ENCODE measurements around the gene PDE4B. TPM values are rescaled to one million over a fixed set of nuclear protein-coding genes. Genes with fewer than 3 reads are reported as not detected.
A peak's percentile ranks its signal among the peaks of the same experiment; 100 is the strongest.

The PDE4B gene
- polyA plus RNA-seq, 1 donor, result 9.3 TPM

DNA sequence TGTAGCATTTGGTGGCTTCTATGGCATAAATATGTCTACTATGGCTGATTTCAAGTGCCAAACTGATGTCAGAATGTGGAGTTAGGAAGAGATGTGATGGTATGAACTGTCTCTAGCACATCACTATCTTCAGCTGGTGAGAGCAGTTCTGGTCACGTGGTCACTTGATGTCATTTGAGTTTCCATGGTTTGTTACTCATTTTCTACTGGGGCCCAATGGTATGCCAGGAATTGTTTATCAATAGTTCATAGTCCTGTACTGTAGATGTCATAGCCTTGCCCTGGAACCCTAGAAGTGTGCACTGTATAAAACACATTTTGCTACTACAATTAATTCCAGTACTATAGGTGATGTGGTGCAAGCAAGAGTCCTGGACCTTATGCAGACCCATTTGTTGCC, 153.7 kb downstream of the PDE4B start:
- H3K9me3 ChIP-seq (ENCODE audit: control insufficient read depth, low read depth, low read length), result no peaks in the 10 kb centered on the region
- H3K36me3 ChIP-seq (ENCODE audit: control insufficient read depth, insufficient read depth, low read length), result no peaks in the 10 kb centered on the region
- no peaks in the 10 kb centered on the region for H3K27me3 ChIP-seq (ENCODE audit: control insufficient read depth, insufficient read depth, low read length)
- H3K4me1 ChIP-seq (ENCODE audit: control insufficient read depth, insufficient read depth, low read length), result no peaks in the 10 kb centered on the region
- DNase-seq, result no peak
- no CpG with 5 or more reads among the region's 1 CpG for WGBS (ENCODE audit: insufficient coverage, low lambda C conversion rate)
- H3K4me3 ChIP-seq (ENCODE audit: low read length), result no peak overlapping the region
- no peak overlapping the region for H3K27ac ChIP-seq (ENCODE audit: low read length)

GRCh38 chr1:65946960-65947359, 154.3 kb downstream of the PDE4B start:
- Histone ChIP-seq H3K9me3 (ENCODE audit: control insufficient read depth, low read depth, low read length) (no peaks in the 10 kb centered on the region), H3K27ac (ENCODE audit: low read length) (no peak overlapping the region), H3K4me3 (ENCODE audit: low read length) (no peak overlapping the region), H3K27me3 (ENCODE audit: control insufficient read depth, insufficient read depth, low read length) (no peaks in the 10 kb centered on the region), H3K36me3 (ENCODE audit: control insufficient read depth, insufficient read depth, low read length) (no peaks in the 10 kb centered on the region), H3K4me1 (ENCODE audit: control insufficient read depth, insufficient read depth, low read length) (no peaks in the 10 kb centered on the region)
- no peak for DNase-seq
- WGBS (ENCODE audit: insufficient coverage, low lambda C conversion rate), result no CpG with 5 or more reads among the region's 5 CpGs

DNA sequence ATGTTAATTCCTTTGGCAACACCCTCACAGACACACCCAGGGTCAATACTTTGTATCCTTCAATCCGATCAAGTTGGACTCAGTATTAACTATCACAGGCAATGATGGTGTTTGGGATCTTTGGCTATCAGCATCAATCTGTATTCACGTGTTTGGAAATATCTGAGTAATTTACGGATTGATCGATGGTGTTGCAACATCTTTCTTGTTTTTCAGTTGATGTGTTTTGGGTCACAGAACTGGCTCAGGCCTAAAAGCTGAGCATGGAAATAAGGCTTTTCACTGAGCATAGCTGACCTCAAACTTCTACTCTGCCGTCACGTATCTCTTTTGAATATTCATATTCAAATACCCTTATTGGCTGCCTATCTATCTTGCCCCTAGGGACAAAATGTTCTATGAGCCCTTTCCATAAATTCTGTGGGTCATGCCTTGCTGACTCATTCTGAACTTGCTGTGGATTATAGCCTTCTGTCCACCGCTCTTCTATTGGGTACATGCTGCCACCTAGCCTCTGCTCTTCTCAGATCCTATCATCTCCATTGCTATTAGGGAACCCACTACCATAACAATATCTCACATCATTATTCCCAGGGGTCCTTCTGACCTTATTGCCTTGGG, 156.0 kb downstream of the PDE4B start:
- no peaks in the 10 kb centered on the region for H3K27me3 ChIP-seq (ENCODE audit: control insufficient read depth, insufficient read depth, low read length)
- H3K27ac ChIP-seq (ENCODE audit: low read length), result no peak overlapping the region
- DNase-seq, result no peak
- no peaks in the 10 kb centered on the region for H3K4me1 ChIP-seq (ENCODE audit: control insufficient read depth, insufficient read depth, low read length)
- H3K36me3 ChIP-seq (ENCODE audit: control insufficient read depth, insufficient read depth, low read length), result no peaks in the 10 kb centered on the region
- no peak overlapping the region for H3K4me3 ChIP-seq (ENCODE audit: low read length)
- no CpG with 5 or more reads among the region's 7 CpGs for WGBS (ENCODE audit: insufficient coverage, low lambda C conversion rate)
- no peaks in the 10 kb centered on the region for H3K9me3 ChIP-seq (ENCODE audit: control insufficient read depth, low read depth, low read length)

DNA sequence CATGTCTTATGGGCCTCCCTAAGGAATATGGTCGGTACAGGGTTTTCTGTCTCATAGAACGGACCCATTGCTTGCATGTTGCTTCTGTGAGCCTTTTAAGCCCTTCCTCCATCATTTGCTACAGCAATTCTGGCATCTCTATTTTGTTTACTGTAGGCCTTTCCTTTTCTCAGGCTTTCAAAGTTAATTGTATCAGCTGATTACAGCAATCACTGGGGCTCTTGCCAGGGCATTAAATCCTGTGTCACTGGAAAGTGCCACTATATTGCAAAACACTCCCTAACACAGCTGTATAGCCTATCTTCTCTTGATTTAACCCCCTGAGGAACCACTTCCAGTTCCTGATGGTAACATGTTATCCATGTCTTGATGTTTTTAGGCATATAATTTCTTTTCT, 156.5 kb downstream of the PDE4B start:
- Histone ChIP-seq H3K36me3 (ENCODE audit: control insufficient read depth, insufficient read depth, low read length) (no peaks in the 10 kb centered on the region), H3K4me3 (ENCODE audit: low read length) (no peak overlapping the region), H3K9me3 (ENCODE audit: control insufficient read depth, low read depth, low read length) (no peaks in the 10 kb centered on the region), H3K27ac (ENCODE audit: low read length) (no peak overlapping the region), H3K4me1 (ENCODE audit: control insufficient read depth, insufficient read depth, low read length) (no peaks in the 10 kb centered on the region), H3K27me3 (ENCODE audit: control insufficient read depth, insufficient read depth, low read length) (no peaks in the 10 kb centered on the region)
- no peak for DNase-seq
- WGBS (ENCODE audit: insufficient coverage, low lambda C conversion rate), result no CpG with 5 or more reads among the region's 2 CpGs

- no peaks in the 10 kb centered on the region for H3K36me3 ChIP-seq (ENCODE audit: control insufficient read depth, insufficient read depth, low read length)
- H3K4me3 ChIP-seq (ENCODE audit: low read length), result no peak overlapping the region
- H3K9me3 ChIP-seq (ENCODE audit: control insufficient read depth, low read depth, low read length), result no peaks in the 10 kb centered on the region
- H3K27ac ChIP-seq (ENCODE audit: low read length), result no peak overlapping the region
- no peak for DNase-seq
- H3K27me3 ChIP-seq (ENCODE audit: control insufficient read depth, insufficient read depth, low read length), result no peaks in the 10 kb centered on the region
- H3K4me1 ChIP-seq (ENCODE audit: control insufficient read depth, insufficient read depth, low read length), result no peaks in the 10 kb centered on the region
- 20% methylated on average over 1 of the region's 3 CpGs for WGBS (ENCODE audit: insufficient coverage, low lambda C conversion rate)
Observed at GRCh38 chr1:65949933-65950332, 157.2 kb downstream of the PDE4B start.

DNA sequence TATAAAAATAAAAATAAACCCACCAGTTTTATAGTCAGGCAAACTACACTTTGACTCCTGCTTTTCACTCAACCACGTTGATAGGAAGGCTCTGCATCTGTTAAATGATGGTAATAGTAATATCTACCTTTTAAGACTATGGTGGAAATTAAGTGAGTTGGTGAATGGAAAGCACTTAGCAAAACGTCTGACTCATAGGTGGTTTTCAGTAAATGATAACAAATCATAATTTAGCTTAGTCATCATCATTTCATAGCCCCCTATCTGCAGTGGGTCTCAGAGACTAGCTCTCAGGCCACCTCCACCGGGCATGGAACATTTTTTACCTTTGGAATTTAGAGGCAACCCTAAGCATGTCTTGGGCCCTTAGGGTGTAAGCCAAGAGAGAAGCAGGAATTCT, 160.0 kb downstream of the PDE4B start:
- Histone ChIP-seq H3K4me1 (ENCODE audit: control insufficient read depth, insufficient read depth, low read length) (no peaks in the 10 kb centered on the region), H3K27me3 (ENCODE audit: control insufficient read depth, insufficient read depth, low read length) (no peaks in the 10 kb centered on the region), H3K4me3 (ENCODE audit: low read length) (no peak overlapping the region), H3K27ac (ENCODE audit: low read length) (no peak overlapping the region), H3K36me3 (ENCODE audit: control insufficient read depth, insufficient read depth, low read length) (no peaks in the 10 kb centered on the region), H3K9me3 (ENCODE audit: control insufficient read depth, low read depth, low read length) (no peaks in the 10 kb centered on the region)
- DNase-seq, result no peak
- WGBS (ENCODE audit: insufficient coverage, low lambda C conversion rate), result 80% methylated on average over 1 of the region's 3 CpGs

- Histone ChIP-seq H3K27me3 (ENCODE audit: control insufficient read depth, insufficient read depth, low read length) (no peaks in the 10 kb centered on the region), H3K36me3 (ENCODE audit: control insufficient read depth, insufficient read depth, low read length) (no peaks in the 10 kb centered on the region), H3K27ac (ENCODE audit: low read length) (no peak overlapping the region), H3K9me3 (ENCODE audit: control insufficient read depth, low read depth, low read length) (no peaks in the 10 kb centered on the region), H3K4me3 (ENCODE audit: low read length) (no peak overlapping the region), H3K4me1 (ENCODE audit: control insufficient read depth, insufficient read depth, low read length) (no peaks in the 10 kb centered on the region)
- 100% methylated on average over 1 of the region's 1 CpG for WGBS (ENCODE audit: insufficient coverage, low lambda C conversion rate)
- DNase-seq, result no peak
Observed at GRCh38 chr1:65953170-65953569, 160.5 kb downstream of the PDE4B start.

DNA sequence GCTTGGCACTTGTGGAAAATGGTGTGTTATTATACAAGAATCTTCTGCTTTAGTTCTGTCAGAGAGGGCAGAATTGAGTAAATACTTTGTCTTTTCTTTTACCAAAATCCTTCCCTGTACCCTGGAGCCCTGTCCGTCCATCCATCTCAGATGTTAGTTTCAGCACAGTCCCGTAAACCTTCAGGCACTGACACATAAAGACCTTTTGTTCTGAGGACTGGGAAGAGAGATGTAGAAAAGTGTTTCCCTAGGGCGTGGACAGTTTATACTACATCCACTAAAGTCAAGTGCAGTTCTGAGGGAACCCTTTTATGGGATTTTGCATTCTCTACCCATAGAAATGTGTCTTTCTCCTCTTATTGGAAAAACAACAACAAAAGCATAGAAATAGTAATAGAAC, 162.4 kb downstream of the PDE4B start:
- H3K36me3 ChIP-seq (ENCODE audit: control insufficient read depth, insufficient read depth, low read length), result no peaks in the 10 kb centered on the region
- 57% methylated on average over 2 of the region's 3 CpGs for WGBS (ENCODE audit: insufficient coverage, low lambda C conversion rate)
- H3K27ac ChIP-seq (ENCODE audit: low read length), result no peak overlapping the region
- DNase-seq, result no peak
- no peaks in the 10 kb centered on the region for H3K9me3 ChIP-seq (ENCODE audit: control insufficient read depth, low read depth, low read length)
- no peaks in the 10 kb centered on the region for H3K4me1 ChIP-seq (ENCODE audit: control insufficient read depth, insufficient read depth, low read length)
- H3K4me3 ChIP-seq (ENCODE audit: low read length), result no peak overlapping the region
- H3K27me3 ChIP-seq (ENCODE audit: control insufficient read depth, insufficient read depth, low read length), result no peaks in the 10 kb centered on the region

DNA sequence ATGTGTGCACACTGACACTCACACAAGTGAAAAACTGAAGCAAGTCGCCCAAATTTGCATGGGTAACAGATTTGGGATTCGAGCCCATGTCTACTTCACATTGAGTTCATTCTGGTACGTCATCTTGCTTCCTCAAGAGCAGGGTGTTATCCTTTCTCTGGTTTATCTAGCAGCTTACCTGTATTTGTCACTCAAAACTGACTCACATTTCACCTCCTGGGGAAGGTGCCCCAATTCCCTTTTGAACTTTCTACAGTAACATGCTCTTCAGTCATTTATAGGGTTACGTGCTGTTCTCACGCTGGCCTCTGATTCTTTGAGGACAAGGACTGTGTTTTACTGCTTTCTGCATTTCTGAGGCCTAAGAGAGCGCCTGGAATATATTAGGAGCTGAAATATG, 162.8 kb downstream of the PDE4B start:
- no peaks in the 10 kb centered on the region for H3K27me3 ChIP-seq (ENCODE audit: control insufficient read depth, insufficient read depth, low read length)
- 80% methylated on average over 3 of the region's 6 CpGs for WGBS (ENCODE audit: insufficient coverage, low lambda C conversion rate)
- DNase-seq, result no peak
- H3K4me3 ChIP-seq (ENCODE audit: low read length), result no peak overlapping the region
- no peaks in the 10 kb centered on the region for H3K9me3 ChIP-seq (ENCODE audit: control insufficient read depth, low read depth, low read length)
- no peak overlapping the region for H3K27ac ChIP-seq (ENCODE audit: low read length)
- no peaks in the 10 kb centered on the region for H3K36me3 ChIP-seq (ENCODE audit: control insufficient read depth, insufficient read depth, low read length)
- no peaks in the 10 kb centered on the region for H3K4me1 ChIP-seq (ENCODE audit: control insufficient read depth, insufficient read depth, low read length)

DNA sequence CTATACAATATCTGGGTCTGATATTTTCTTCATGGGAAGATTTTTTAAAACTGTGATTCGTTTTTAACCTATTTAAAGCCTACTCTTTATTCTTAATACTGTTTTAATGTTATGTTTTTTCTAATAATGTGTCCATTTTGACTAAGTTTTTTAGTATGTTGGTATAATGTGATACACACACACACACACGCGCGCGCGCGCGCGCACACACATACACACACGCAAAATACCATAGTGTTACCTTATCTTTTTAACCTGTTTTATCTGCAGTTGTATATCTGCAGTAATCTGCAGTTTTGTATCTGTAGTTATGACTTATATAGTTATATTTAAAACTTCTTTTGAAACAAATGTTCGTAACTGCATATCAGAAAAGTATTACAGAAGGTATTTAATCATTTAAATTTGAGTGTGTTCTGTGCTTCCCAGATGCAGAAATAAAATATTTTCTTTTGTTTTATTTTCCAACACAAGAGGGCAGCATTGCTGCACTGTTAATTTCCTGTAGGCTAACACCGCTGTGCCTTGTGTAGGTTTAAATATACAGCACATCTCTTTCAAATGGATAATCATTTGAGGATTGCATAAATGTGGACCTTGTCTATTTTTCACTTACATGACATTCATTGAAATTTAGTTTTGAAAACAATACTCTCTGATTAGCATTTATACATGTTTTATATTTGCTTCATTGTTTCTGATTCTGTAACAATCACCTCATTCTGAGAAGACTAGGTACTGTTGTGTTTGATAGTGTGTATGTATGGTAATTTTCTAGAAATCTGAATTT, 166.1 kb downstream of the PDE4B start:
- peak; percentile 23 to 31 for DNase-seq
- Histone ChIP-seq H3K4me3 (ENCODE audit: low read length) (no peak overlapping the region), H3K27me3 (ENCODE audit: control insufficient read depth, insufficient read depth, low read length) (no peaks in the 10 kb centered on the region), H3K36me3 (ENCODE audit: control insufficient read depth, insufficient read depth, low read length) (no peaks in the 10 kb centered on the region), H3K9me3 (ENCODE audit: control insufficient read depth, low read depth, low read length) (no peaks in the 10 kb centered on the region), H3K4me1 (ENCODE audit: control insufficient read depth, insufficient read depth, low read length) (no peaks in the 10 kb centered on the region), H3K27ac (ENCODE audit: low read length) (no peak overlapping the region)
- WGBS (ENCODE audit: insufficient coverage, low lambda C conversion rate), result 30% methylated on average over 3 of the region's 12 CpGs
